GM12872 (cell line): ENCODE measurements around the gene UNC13B.

ENCODE experiments used
- CTCF ChIP-seq: IDR thresholded peaks from 3 replicates; pipeline ENCODE4 v1.5.1; 2011; ENCODE audit warnings: low read depth, mild to moderate bottlenecking, low read length, moderate library complexity; ENCODE audit not compliant: insufficient read depth

Gene UNC13B

DNA sequence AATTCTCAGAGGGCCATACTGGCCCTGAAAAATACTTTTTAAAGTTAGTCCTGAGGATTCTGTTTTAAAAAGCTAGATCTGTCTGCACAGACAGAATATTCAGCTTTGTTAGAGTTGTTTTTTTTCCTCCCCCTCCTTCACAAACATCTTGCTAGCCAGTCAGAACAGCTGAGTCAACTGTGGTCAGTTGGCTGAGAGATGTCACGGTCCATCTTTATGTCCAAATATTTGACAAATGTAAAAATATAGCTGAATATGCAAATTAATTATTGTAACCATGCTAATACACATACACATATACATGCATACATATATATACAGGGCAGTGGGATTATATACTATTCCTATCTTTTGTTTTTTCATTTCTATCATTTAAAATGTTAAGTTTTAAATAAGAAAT lies 33.9 kb downstream of the UNC13B start:
- TF ChIP-seq CTCF = no peak

- TF ChIP-seq CTCF = no peak
Measured at GRCh38 chr9:35198191-35198590, 36.4 kb downstream of the UNC13B start.

- no peak for TF ChIP-seq CTCF
Measured at GRCh38 chr9:35203528-35203927, 41.7 kb downstream of the UNC13B start.

DNA sequence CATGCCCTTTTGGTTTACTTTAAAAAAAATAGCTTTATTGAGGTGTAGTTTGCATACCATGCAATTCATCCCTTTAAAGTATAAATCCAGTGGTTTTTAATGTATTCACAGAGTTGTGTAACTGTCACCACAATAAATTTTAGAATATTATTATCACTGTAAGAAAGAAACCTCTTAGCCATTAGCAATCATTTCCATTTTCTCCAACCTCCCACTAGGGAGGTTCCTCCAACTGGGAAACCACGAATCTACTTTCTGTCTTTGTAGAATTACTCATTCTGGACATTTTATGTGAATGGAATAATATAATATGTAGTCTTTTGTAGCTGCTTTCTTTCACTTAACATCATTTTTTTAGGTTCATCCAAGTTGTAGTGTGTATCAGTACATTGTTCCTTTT lies 43.5 kb downstream of the UNC13B start:
- no peak for TF ChIP-seq CTCF

DNA sequence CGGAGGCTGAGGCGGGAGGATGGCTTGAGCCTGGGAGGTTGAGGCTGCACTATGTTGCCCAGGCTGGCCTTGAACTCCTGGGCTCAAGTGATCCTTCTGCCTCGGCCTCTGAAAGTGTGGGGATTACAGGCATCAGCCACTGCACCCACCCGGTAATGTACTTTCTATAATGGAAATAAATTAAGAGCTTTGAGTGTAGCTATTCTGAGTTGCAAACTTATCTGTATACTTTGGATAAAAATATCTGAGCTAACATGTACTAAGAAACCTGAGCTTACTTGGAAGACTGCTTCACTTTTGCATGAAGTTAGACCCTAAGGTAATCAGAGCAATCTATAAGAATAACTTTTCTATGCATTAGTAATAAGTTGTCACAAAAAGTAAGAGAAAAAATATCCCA lies 50.0 kb downstream of the UNC13B start:
- no peak for TF ChIP-seq CTCF

DNA sequence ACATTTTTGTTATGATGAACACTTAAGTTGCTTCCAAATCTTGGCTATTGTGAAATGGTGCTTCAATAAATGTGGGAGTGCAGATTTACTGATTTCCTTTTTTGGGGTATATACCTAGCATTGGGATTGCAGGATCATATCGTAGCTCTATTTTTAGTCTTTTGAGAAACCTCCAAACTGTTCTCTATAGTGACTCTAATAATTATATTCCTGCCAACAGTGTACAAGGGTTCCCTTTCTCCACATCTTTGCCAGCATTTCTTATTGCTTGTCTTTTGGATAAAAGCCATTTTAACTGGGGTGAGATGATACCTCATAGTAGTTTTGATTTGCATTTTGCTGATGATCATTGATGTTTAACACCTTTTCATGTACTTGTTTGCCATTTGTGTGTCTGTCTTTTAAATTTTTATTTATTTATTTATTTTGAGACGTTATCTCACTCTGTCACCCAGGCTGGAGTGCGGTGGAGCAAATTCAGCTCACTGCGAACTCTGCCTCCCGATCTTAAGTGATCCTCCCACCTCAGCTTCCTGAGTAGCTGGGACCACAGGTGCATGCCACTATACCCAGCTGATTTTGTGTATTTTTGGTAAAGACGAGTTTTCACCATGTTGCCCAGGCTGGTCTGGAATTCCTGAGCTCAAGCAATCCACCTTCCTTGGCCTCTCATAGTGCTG lies 59.0 kb downstream of the UNC13B start:
- no peak for TF ChIP-seq CTCF

DNA sequence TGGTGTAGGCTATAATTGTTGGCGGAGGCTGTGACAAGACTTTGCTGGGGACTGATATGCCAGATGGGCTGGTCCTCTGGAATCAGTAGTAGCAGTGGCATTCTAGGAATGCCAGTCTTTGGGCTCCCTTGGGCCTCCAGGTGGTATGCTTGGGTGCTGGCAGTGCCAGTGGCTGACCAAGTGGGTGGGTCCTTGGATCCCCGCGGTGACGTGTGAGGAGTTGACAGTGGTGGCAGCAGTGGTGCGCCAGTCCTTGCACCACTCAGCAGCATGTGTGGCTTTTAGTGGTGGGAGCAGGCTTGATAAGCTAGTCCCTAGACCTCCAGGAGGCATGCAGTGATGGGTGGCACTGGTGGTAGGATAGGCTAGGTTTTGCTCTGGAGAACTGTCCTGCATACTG lies 63.9 kb downstream of the UNC13B start:
- TF ChIP-seq CTCF = no peak
